ENCODE results near the gene UVRAG.

Gene UVRAG

DNA sequence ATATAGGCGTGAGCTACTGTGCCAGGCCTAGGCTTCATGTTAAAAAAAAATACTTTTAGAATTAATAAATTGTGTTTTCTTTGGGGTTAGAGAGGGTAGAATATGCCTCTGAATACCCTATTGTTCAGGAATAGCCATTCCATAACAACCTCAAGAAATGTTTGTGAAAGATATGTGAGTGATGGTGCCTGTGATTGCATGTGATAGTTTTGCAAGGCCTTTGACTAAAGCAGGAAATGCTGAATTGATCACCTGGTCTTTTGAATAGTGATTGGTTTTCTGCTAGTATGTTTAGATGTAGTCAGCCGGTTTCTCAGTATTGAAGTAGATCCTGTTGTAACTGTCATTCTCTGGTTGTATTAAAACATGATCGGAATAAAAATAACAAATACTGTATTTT lies 73.4 kb downstream of the UVRAG start:
- no peak for DNase-seq

DNA sequence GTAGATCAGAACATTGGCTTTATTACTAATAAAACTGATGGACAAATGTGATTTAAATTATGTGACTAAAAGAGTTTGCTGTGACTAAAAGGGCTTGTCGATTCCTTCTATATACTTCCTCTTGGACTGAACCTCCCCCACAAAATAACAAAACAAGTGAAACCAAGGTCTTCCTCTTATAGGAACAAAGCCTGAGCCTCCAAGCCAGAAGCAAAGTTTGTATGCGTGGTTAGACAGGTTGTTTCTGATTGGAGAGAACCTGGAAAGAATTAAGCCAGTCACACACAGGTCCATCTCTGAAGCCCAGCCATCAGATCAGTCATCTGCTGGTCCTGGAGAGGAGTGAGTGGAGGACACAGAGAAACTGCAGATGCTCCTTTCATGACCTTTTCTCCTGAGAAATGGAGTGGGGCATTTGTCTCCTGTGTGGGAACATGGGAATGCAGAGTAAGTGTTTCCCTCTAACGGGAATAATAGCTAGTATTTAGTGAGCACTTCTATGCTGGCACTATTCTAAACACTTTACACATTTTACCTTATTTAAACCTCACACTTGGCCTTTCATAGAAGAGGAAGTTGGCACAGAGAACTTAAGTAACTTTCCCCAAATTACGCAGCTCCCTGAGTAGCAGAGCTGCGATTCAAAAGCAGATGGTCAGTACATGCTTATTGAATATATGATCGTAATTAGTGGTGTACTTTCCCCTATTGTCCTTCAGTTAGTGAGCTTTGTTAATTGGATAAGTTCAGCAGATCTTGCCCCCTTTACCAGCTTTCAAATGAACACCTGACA lies 77.1 kb downstream of the UVRAG start:
- peak; percentile 94 for DNase-seq

DNA sequence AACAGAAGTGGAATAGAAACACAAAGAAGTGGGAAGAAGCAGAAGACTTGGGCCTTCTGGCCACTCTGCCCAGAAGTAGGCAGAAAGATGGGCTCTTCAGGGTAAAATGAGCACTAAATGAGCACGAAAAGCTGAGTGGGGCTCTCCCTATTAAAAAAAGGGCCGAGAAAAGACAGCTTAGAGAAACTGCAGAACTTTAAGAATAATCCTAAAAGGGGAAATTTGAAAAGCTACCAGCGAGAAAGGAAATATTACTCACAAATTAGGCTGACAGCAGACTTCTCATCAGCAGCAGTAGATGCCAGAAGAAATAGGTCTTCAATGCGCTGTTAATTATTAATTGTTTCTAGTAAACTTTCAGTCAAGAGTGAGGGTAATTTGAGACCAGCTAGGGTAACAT lies 78.2 kb downstream of the UVRAG start:
- DNase-seq, result no peak

DNA sequence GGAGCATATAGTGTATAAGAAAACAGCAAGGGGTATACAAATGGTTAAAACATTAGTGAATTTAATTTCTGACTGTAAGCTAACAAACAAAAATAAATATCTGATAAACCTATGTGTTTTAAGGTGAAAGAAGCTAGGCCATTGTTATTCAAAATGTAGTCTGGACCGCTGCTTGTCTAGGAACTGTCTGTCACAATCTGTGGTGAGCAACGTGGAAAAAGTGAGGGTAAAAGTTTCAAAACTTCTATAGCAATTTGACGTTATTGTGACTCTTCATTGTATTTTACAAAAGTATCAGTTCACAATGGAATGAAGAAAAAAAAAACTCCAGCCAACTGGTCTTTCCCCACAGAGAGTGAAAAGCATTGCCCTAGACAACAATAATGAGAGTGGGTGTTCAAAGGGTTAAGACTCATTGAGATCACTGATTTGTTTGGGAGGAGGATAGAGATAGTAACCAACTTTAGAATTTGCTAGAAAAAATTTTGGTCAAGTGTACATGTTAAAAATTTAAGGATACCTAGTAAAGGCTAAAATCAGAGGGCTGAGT lies 79.1 kb downstream of the UVRAG start:
- no peak for DNase-seq

DNA sequence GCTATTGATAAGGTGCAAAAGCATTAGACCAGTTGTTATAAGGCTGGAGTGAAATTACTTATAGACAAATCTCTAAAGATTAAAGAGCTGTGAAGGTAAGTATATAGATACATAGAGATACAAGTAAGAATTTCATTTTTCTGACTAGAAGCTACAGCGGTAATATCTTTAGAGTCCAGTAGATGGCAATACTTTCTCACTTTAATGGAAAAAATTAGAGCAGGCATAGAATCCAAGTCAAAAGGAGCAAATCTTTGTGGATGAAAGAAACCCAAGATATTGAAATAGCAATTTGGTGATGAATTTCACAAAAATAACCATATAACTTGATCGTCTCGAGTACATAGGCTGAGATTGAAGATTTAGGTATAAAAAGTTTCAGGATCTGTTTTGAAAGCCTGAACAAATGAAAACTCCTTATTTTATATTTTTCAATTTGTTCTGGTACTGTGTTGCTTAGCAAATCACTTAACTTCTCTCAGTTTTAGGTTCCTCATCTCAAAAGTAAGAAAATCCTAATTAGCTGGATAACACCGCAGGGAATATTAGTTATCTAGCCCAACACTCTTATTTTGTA lies 81.9 kb downstream of the UVRAG start:
- DNase-seq, result peak; percentile 33

DNA sequence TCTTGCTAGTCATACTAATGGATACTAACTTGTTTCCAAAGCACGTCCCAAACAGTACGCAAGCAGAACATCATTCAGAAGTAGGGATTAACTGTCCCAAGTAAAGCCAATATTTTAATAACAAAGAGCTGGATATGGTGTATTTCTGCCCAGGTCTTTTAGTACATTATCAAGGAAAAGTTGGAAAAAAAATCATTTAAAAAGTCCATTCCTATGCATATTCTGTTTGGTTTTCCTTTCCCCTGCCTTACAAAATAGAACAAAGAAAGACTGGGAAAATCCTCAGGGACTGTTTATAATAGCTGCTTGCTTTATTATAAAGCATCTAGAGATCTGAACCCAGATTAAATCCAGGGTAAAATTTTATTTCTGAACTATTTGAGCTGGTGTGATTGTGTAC lies 83.9 kb downstream of the UVRAG start:
- no peak for DNase-seq

DNA sequence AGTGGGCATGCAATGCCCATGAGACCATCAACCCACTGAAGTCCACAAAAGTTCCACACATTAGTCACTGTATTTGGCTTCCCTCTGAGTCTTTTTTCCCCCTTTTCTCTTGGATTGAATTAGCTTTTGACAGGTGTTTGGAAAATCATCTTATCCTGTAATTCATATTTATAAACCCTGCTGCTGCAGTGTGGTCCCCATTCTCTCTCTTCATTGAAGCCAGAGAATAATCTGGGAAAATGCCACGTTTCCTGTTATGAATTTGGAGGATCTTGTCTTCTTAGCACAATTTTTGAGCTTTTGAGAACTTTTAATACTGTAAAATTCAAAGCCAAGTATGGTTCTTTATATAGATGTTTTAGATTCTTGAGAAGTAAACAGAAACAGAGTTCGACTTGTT lies 84.8 kb downstream of the UVRAG start:
- no peak for DNase-seq

DNA sequence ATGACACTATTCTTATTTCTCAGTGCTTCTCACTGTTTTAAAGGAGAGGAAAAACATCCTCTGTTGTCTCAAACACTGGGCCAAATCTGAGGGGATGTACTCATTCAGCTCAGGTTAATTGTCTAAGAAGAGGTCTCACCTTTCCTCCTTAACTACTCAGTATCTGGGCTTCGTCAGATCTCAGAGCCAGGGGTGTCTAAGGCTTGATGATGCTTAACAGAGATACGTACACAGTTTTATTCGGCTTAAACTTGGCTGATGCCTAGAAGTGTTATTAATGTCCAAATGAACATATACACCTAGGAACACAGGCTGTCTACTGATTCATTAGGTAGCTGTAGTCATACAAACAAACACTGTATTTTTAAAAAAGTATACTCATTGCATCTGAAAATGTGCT lies 85.8 kb downstream of the UVRAG start:
- DNase-seq, result no peak

DNA sequence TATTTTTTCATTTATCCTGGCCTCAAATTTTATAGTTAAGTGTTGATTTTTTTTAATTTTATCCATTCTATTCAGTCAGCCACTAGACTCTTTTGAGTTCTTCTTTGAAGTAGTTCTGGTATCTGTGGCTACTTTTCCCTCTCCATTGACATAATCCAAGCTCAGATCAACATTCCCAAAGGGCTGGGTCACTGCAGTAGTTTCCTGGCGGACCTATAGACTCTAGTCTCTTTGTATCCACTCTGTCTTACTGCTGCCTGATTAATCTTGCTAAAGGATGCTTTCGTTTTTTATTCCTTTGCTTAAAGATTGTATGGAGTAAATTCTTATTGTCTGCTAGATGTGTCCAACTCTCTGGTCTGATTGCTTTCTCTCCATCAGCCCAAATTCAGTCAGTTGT lies 87.6 kb downstream of the UVRAG start:
- no peak for DNase-seq

DNA sequence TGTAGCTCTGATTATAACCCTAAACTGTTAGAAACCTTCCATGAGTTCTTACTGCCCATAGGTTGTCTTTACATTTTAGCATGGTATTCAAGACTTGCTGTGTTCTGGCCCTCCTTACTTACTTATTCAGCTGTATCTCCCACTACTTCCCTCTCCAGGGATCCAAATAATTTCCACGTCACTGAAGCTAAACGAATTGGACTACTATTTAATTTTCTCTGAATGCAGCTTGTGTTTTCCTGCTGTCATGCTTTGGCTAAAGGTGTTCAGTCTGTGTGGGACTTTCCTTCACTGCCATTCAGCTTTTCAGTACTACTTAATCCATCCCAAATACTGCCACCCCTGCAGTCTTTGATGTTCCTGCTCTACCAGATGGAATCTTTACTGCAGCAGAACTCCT lies 88.3 kb downstream of the UVRAG start:
- no peak for DNase-seq

DNA sequence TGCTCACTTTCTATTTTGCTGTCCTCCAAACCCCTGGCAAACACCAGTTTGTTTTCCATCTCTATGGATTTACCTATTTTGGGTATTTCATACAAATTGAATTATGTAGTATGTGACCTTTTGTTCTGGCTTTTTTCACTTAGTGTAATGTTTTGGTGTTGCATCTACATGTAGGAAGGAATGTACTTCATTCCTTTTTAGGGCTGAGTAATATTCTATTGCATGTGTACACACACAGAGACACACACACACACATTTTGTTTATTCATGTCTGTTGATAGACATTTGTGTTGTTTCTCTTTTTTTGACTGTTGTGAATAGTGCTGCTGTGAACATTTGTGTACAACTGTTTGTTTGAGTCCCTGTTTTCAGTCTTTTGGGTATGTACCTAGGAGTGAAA lies 90.4 kb downstream of the UVRAG start:
- no peak for DNase-seq

DNA sequence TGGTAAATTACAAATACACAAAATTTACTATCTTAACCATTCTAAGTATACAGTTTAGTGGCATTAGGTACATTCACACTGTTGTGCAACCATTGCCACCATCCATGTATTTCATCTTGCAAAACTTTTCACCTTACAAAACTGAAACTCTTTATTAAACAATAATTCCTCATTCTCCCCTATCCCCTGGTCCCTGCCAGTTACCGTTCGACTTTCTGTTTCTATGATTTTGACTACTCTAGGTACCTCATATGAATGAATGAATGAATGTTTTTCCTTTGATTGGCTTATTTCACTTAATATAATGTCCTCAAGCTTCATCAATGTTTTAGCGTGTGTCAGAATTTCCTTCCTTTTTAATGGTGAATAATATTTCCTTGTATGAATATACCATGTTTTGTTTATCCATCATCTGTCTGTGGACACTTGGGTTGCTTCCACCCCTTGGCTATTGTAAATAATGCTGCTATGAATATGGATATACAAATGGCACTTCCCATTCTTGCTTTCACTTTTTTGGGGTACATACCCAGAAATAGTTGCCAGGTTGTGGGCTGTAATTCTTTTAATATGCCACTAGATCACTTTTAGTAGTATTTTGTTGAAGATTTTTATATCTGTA lies 93.0 kb downstream of the UVRAG start:
- DNase-seq, result no peak

DNA sequence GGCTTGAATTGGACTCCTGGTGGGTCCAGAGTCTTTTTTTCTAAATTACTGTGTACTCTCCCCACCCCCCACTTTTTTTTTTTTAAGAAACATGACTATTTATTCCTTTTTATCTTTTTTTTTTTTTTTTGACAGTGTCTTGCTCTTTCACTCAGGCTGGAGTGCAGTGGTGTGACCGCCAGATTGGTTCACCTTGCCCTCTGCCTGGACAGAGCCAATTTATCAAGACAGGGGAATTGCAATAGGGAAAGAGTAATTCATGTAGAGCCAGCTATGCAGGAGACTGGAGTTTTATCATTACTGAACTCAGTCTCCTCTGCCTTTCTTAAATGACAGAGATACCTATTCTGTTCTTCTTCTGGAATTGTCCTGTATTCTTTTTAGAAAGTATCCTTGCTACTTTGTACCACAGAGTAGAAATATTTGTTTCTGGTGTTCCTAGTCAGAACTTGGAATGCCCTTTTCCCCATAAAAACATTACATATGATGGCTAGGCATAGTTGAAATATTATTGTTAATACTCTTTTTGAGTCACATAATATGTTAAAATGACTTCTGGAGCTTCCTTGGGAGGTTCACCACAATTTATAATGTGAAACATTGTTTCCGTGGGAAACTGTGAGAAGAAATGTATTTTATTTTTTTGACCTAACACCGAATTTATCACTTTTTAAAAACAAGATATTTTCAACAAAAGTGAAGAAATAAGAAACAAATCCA lies 95.6 kb downstream of the UVRAG start:
- DNase-seq, result no peak

DNA sequence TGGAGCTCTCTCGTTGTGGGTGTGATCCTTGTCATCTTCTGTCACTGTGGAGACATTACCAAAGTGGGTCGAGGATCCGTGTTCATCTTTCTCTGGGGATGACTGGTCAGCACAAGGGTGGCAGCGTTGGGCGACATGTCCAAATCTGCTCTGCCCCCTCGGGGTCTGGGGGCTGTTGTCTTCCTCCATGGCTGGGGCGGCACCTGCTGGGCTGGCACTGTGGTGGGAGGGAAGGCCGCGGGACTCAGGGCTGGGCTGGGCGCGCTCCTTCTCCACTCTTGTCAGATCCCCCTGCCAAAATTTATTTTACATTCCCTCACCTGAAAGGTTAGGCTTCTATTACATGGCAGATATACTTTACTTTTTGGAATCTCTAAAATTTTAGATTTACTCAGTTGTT lies 96.4 kb downstream of the UVRAG start:
- no peak for DNase-seq

DNA sequence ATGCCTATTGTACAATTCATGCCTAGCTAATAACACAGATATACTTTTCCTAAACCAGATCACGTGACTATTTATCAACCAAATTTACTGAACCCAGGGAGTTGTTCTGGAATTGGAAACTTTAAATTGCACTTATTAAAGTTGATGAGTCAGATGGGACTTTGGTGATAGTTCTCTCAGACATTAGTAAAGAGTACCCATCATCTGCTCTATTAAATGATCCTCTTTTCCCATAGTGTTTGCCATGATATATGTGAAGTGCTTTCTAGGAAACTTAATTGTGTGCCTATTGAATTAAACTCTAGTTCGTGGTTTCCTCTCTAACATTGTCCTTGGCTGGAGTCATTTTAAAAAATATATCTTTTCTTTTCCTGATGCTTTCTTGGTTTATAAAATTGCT lies 99.0 kb downstream of the UVRAG start:
- no peak for DNase-seq

DNA sequence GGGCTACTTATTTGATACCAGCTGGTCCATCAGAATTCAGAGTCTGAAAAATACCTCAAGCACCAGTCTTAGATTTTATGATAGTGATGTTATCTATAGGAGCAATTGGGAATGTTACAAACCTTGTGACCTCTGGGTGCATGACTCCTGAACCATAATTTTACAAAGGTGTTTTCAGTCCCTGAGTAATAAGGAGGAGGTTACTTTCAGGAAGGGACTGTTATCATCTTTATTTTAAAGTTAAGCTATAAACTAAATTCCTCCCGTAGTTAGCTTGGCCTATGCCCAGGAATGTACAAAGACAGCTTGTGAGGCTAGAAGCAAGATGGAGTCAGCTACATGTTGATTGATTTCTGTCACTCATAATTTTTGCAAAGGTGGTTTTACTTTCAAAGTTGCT lies 101.9 kb downstream of the UVRAG start:
- DNase-seq, result no peak

DNA sequence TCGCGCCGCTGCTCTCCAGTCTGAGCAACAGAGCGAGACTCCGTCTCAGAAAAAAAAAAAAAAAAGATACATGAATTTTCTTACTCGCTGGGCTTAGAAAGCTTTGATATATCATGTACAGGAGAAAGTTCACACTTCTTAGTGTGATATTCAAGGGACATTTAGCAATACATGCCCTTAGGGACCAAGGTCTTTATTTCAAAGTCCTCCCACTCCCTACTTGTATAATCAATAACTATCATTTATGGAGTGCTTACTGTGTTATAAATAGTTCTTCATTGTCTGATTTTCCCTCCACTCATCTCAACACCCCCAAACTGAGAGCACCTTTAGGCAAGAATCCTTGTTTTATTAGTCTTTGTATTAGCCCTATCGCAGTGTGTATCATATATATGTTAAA lies 103.3 kb downstream of the UVRAG start:
- DNase-seq, result no peak

DNA sequence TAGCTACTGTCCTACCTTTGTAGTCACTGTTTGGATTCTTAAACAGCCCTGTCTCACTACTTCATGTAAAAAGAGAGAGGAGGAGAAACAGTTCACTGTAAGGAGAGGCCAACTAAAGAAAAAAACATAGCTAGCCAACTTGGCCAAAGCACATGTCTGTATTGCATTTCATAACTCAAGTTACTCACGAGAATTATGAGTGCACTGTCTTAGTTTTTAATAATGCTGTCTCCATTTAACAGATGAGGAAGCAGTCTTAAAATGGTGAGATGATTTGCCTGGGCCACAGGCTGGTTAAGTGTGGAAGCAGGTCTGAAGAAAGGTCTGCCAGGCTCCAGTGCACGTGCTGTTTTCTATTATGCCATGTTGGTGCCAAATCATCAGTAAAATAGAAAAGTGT lies 104.5 kb downstream of the UVRAG start:
- DNase-seq, result peak; percentile 28

DNA sequence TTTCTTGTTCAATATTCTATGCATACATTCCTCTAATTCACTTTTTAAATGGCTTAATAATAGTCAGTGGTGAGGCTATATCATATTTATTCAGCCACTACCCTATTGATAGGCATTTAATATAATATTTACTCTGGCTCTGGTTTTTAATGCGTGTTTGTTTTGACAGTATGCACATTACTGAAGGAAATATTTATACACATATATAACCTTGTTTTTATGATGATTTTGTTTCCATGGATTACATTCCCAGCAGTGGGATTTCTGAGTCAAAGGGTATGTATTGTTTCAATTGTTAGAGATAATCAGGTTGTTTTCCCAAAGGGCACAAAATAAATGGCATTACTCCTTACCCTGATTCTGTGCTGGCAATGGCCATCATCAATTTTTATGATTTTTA lies 105.8 kb downstream of the UVRAG start:
- no peak for DNase-seq

DNA sequence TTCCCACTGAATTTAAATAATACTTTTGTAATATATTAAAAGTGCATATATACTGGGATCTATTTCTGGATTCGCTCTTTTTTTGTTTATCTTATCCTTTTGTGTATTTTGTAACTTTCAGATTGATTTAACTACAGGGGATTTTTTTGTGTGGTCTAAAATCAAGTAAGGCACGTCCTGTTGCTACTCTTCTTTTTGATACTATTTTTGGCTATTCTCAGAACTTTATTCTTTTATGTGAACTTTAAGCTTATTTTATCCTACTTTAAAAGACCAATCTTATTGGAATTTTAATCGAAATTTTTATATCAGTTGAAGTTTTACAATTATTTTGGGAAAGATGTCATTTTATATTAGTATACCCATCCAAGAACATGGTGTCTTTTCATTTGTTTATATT lies 106.8 kb downstream of the UVRAG start:
- no peak for DNase-seq

DNA sequence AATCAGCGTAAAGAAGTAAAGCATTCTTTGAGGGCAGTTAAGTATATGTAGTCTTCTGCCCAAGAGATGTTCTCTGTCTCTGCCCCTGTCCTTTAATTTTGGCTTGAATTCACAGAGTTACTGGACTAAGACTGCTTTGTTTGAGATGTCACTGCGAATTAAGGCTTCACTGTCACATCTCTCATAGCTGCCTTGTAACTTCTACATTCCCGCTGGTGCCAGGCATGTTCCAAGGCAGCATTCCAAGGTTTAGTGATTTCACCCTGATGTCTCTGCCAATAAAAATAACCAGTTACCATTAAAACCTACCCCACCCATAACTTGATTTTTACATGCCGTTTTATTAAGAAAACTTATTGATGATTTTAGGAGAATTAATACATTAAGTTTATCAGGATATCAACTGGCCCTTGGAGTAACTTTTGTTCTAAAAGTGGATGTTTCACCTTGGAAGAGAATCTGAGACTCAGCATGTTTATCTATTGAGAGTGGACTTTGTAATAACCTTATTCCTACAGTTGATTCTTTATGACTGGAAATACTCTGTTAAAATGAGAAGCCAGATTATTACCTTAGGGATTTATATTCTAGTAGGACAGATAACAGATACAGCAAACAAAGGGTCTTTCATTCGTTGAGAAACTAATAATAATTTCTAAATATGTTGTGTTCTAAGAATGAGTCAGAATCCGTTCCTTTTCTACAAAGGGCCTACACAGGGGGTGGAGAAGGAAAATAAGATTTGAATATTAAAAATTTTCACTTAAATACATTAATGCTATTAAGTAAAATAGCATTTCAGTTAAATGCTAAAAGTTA lies 110.2 kb downstream of the UVRAG start:
- DNase-seq, result no peak

DNA sequence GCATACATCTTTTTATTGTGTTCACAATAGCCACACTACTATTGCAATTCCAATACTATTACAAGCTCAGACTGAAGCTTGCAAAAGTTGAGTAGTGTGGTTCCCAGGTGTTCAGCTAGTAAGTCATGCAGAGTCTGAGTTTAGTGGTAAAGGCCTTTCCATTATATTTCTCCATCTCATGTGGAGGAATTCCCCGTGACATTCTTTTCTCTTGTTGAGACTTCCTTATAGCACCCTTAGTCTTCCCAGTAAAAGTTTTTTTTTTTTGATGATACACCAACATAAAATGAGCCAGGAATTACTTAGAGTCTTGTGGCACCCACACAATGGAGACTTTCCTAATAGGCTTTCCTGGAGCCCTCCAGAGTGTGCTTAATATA lies 110.8 kb downstream of the UVRAG start:
- DNase-seq, result no peak

DNA sequence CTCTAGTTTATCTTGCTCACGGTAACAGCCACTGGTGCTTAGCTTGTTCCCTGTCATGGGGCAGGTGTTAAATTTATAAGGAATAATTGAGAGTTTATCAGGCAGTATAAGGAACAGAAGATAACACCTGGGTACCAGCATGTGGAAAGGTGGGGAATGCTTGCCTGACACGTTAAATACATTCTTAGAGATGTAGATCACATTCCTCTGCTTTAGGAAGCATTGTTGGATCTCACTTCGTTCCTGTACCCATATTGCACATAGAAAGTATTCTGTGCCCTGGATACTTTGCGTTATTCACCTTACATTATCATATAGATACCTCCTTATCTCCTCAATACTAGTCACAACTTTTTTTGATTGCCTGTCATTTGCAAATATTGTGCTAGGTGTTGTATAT lies 114.7 kb downstream of the UVRAG start:
- no peak for DNase-seq
